H1 (cell line): ENCODE data around the gene ANKRD62.

Experiments used
- CREB1 ChIP-seq: IDR thresholded peaks from 2 replicates; pipeline ENCODE4 v1.6.1; 2012; ENCODE audit warnings: inconsistent platforms
- CTCF ChIP-seq, 3 experiments: IDR thresholded peaks; 1 replicate in 2 of 3; 2 replicates in 1 of 3; pipeline versions ENCODE4 v1.5.1 to v1.6.1; 2011; ENCODE audit warnings: low read length in 3 of 3, mild to moderate bottlenecking in 3 of 3, inconsistent platforms in 2 of 3, low read depth in 1 of 3, moderate library complexity in 1 of 3; ENCODE audit not compliant: insufficient read depth in 1 of 3; ENCODE audit errors: control extremely low read depth in 1 of 3
- EGR1 ChIP-seq: IDR thresholded peaks from 2 replicates; pipeline ENCODE4 v1.6.1; 2011; ENCODE audit warnings: low read depth, low read length, borderline replicate concordance
- MAFK ChIP-seq: IDR thresholded peaks from 2 replicates; pipeline ENCODE4 v1.6.1; 2012; ENCODE audit warnings: low read depth, mild to moderate bottlenecking, improper control_type of control experiment, low read length
- POU5F1 ChIP-seq: IDR thresholded peaks from 2 replicates; pipeline ENCODE4 v1.6.1; 2011; ENCODE audit warnings: low read depth, mild to moderate bottlenecking, low read length, moderate library complexity
- SP1 ChIP-seq: IDR thresholded peaks from 2 replicates; pipeline ENCODE4 v1.6.1; 2011; ENCODE audit warnings: low read depth, low read length
- SUZ12 ChIP-seq: fragments of 200-600 bp; sonication (generic); IDR thresholded peaks from 2 replicates; pipeline ENCODE4 v1.6.1; 2012; ENCODE audit warnings: mild to moderate bottlenecking, inconsistent platforms, low read length, moderate library complexity, mixed read lengths

- TF ChIP-seq EGR1, result no peak
- TF ChIP-seq CTCF (IDR thresholded peaks at IDR 0.05; ENCODE audit: control extremely low read depth in 1 of 3, insufficient read depth in 1 of 3, low read depth in 1 of 3, low read length in 3 of 3), result peak in 2 of 3 experiments; percentile 44 to 50; a peak in 3 of 4 replicates
- no peak for TF ChIP-seq SP1
- TF ChIP-seq MAFK, result no peak
- TF ChIP-seq SUZ12, result no peak
- TF ChIP-seq CREB1, result no peak
- no peak for TF ChIP-seq POU5F1
These were observed 36.1 kb upstream of the ANKRD62 start for GRCh38 chr18:12057419-12058039.
